K562 treated with DMSO at 1 percent for 24 hours (cell line): ENCODE measurements around the gene CFAP210. TPM values are rescaled to one million over a fixed set of nuclear protein-coding genes. Genes with fewer than 3 reads are reported as not detected.

Experiments
- total RNA-seq: library from RNA; unstranded; fragments of 300-600 nt; gene quantifications from 2 replicates; pipeline ENCODE4 v1.2.3, GENCODE V29; 2022; ENCODE audit warnings: low read depth; ENCODE audit not compliant: insufficient read depth

Gene CFAP210
- 2.7 and 3.2 TPM in 2 replicates for total RNA-seq

GRCh38 chr2:169694113-169694893 is at the start of gene CFAP210, which contains the start of gene PHOSPHO2:
TSS of gene CFAP210 (minus strand) at chr2:169694405. CDS start at chr2:169694327, 78 bp downstream.
TSS of gene PHOSPHO2 (plus strand) at chr2:169694469. CDS start at chr2:169700972, 6,503 bp downstream.

Other genes starting within 250 kb of the CFAP210 start
- gene BBS5, start 214.9 kb downstream of the CFAP210 start, total RNA-seq: 4.5 TPM in 2 replicates
- 0.17 TPM in 1 of 2 replicates, not detected in the other for gene KLHL41, start 184.7 kb downstream of the CFAP210 start, total RNA-seq
- 34.4 and 34.6 TPM in 2 replicates for gene FASTKD1, start 120.5 kb downstream of the CFAP210 start, total RNA-seq
- 38.6 and 47.3 TPM in 2 replicates for gene PPIG, start 110.1 kb downstream of the CFAP210 start, total RNA-seq
- gene PHOSPHO2, start 64 bp upstream of the CFAP210 start, total RNA-seq: 9.7 and 12.6 TPM in 2 replicates
- 12.1 and 12.5 TPM in 2 replicates for gene KLHL23, start 39.4 kb upstream of the CFAP210 start, total RNA-seq
- gene SSB, start 104.5 kb upstream of the CFAP210 start, total RNA-seq: 138 and 161 TPM in 2 replicates
- gene METTL5, start 130.5 kb upstream of the CFAP210 start, total RNA-seq: 87.3 and 96.5 TPM in 2 replicates
- 17.7 and 23.5 TPM in 2 replicates for gene UBR3, start 133.0 kb upstream of the CFAP210 start, total RNA-seq